Limb (tissue), 2 donors: Measurements from ENCODE around the gene ZNF513.
"Not testable (repeated sequence)": the region's sequence is repeated elsewhere in the genome, so short reads cannot be mapped to it uniquely, and the experiment has no call there.

Experiments
- DNase-seq, 2 donors: peaks; one replicate each; pipeline ENCODE4 v3.0.0-alpha.2; 2016; ENCODE audit errors: extremely low spot score in 2 of 2

Gene ZNF513

GRCh38 chr2:27362678-27363420, 17.7 kb downstream of the ZNF513 start:
- DNase-seq, result no peak

- DNase-seq, result peak; percentile 95 to 96
Measured at GRCh38 chr2:27356382-27357181, 24.0 kb downstream of the ZNF513 start, which contains the start of gene GTF3C2. TSS of gene GTF3C2 (minus strand) at chr2:27356764. CDS start at chr2:27343554, 13,210 bp downstream.

- DNase-seq, result no peak
Measured at GRCh38 chr2:27356056-27356381, 24.5 kb downstream of the ZNF513 start.

GRCh38 chr2:27354597-27354927, 26.0 kb downstream of the ZNF513 start:
- DNase-seq, result no peak

- no peak for DNase-seq
Measured at GRCh38 chr2:27353762-27354596, 26.6 kb downstream of the ZNF513 start.

- not testable (repeated sequence) for DNase-seq
Measured at GRCh38 chr2:27353386-27353761, 27.2 kb downstream of the ZNF513 start.

GRCh38 chr2:27351802-27352598, 28.5 kb downstream of the ZNF513 start:
- no peak for DNase-seq

GRCh38 chr2:27350106-27350693, 30.3 kb downstream of the ZNF513 start:
- no peak for DNase-seq

- no peak for DNase-seq
Measured at GRCh38 chr2:27347641-27348040, 32.9 kb downstream of the ZNF513 start.

GRCh38 chr2:27336173-27336572, 44.4 kb downstream of the ZNF513 start:
- DNase-seq, result no peak

GRCh38 chr2:27335311-27335710, 45.2 kb downstream of the ZNF513 start:
- no peak for DNase-seq
